CD4-positive, alpha-beta T cell treated with Interleukin-17A for 4 hours (primary cell): ENCODE results near the gene VAMP5.
A peak's percentile ranks its signal among the peaks of the same experiment; 100 is the strongest.
"Not testable (repeated sequence)": the region's sequence is repeated elsewhere in the genome, so short reads cannot be mapped to it uniquely, and the experiment has no call there.

Experiments
- DNase-seq: peaks from one replicate; pipeline ENCODE4 v3.0.0-alpha.2; 2020; ENCODE audit warnings: mixed read lengths

The VAMP5 gene

DNA sequence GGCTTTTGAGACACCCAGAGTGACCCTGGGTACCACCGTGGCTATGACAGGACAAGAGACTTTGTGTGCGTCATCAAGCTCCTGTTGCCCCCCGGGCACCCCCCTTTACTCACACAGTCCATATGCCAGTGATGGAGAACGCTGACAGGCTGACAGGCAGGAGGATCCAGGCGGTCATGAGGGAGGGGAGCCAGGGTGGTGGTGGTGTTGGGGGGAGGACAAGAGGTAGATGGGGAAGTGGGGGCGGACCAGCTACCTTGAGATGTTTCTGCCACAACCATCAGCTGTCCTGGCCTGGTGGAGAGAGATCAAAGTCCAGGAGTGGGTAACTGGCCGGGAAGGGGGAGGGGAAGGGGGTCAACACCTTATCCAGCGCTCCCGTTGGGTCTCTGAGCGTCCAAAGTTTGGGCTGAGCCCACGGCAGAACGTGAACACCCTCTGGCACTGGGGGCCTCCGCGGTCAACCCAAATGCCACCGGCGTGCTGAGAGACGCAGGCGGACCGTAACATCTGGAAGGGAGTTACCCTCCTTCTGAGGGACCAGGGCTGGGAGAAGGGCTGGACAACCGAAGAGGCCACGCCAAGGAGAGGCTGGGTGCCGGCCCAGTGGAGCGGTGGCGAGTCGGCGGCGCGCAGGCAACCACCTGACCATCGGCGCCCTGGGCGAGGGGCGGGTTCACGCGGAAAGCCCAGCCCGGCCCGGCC, 17.7 kb downstream of the VAMP5 start:
- no peak for DNase-seq

DNA sequence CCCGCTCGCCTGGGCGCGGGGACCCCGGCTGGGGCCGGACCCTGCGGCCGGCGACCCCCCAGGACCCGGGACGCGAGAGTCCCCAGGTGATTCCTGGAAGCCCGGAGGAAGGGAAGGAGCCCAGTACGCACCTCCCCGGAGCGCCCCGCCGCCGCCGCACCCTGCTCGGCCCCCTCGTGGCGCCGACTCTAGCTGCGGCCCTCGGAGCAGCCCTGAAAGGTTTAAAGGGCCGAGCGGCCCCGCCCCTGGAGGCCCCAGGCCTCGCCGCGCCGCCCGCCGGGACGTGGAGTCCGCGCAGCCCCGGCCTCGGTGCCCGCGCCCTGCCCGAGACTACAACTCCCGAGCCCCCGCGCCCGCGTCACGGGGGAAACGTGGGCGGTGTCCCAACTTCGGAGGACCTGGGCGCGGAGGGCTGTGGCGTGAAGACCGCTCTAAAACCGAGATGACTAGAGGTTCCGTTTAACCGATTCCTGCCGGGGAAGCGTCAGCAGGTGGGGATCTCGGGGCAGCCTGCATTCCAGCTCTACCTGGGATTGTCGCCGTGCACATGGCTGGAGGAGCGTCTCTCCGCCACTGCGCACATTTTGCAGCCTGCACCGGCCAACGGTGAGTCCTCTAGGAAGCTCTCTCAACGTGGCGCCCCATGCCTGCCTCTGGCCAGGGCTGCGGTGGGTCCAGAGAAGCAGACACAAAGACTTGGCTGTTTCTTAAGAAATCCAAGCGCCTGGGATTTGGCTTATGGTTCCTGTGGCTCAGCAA, 18.4 kb downstream of the VAMP5 start, which contains the start of gene TMEM150A:
Gene TMEM150A (minus strand): TSS at position 223 of the 759 bp plus-strand sequence. CDS start 750 bp downstream, outside the sequence.
- peak; percentile 92 for DNase-seq

DNA sequence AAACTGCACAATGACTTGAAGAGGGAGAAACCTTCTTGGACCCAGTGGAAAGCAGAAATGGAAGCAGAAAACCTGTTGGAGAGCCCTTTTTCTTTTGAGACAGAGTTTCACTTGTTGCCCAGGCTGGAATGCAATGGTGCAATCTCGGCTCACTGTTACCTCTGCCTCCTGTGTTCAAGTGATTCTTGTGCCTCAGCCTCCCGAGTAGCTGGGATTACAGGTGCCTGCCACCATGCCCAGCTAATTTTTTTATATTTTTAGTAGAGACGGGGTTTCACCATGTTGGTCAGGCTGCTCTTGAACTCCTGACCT, 19.9 kb downstream of the VAMP5 start:
- not testable (repeated sequence) for DNase-seq

DNA sequence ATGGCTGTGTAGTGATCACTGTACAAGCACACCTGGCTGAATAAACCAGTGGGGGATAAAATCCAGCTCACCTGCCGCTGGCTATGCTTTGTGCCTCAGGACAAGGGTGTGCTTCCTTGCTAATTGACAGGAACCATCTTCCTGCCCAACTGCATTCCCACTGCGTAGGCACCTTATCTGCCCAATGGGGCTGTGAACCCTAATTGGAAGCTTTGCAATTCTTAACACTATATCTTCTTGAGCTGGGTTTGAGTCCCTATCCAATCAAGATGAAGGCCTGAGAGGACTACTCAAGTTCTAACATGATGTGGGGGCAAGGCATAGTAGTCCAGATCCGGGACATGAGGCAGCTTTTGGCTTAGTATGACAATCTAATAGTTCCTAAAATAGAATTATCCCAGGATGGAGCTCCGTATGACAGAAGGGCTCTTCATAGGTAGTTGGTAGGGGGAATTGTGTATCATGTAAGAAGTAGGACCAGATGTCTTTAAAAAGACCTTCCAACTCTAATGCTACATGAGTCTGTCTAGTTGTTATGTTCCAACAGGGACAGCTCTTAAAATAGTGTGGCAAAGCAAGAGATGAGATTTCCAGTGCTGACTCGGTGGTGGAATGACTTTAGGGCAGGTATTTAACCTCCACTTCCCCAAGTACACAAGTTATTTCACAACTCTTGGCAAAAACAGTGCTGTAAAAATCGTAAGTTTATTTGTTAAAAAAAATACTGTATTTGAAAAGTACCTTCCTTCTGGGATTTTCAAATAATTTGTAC, 20.5 kb downstream of the VAMP5 start:
- DNase-seq, result no peak

DNA sequence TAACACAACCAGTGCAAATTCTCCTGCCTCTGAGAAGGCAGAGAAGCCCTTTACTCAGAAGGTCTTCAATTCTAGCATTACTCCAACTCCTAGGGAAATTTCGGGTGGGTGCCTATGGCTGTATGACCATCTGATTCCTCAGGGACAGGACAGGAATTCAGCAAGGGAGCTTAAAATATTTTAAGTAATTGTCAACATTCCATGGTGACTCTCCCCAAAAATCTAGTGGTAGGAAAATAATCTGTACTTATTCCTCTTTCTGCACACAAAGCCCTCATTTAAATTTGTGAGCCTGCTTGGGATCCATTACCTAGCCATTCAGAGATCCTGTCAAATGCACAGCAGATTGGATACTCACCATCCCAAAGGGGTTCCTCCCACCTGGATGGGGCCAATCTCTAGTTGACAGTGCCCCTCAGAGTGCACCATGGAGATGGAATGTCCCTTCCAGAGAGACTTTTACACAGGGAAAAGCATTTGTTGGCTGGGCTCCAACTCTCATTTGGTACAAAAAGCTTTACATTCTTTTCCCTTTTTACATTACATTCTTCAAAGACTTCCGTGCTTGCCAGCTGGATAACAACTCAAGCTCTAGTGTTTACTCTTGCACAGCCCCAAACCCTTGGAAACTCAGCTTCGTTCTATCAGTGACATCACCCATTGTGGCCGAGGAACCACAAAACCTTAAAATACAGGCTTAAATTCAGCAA, 21.3 kb downstream of the VAMP5 start:
- no peak for DNase-seq

DNA sequence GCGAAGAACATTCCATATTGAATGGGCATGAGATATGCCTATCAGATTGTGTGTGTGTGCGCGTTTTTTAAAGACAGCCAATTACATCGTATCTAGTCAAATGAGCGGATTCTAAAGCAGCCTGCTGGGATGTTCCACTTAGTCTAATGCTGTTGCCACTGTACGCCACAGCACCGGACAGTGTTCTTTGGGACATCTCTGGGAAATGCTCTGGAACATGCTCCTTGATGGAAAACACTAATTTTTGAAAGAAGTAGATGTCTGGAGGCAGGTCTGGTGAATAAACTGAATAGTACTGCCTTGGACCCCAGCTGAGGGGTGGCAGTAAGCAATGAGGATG, 21.9 kb downstream of the VAMP5 start:
- DNase-seq, result no peak

DNA sequence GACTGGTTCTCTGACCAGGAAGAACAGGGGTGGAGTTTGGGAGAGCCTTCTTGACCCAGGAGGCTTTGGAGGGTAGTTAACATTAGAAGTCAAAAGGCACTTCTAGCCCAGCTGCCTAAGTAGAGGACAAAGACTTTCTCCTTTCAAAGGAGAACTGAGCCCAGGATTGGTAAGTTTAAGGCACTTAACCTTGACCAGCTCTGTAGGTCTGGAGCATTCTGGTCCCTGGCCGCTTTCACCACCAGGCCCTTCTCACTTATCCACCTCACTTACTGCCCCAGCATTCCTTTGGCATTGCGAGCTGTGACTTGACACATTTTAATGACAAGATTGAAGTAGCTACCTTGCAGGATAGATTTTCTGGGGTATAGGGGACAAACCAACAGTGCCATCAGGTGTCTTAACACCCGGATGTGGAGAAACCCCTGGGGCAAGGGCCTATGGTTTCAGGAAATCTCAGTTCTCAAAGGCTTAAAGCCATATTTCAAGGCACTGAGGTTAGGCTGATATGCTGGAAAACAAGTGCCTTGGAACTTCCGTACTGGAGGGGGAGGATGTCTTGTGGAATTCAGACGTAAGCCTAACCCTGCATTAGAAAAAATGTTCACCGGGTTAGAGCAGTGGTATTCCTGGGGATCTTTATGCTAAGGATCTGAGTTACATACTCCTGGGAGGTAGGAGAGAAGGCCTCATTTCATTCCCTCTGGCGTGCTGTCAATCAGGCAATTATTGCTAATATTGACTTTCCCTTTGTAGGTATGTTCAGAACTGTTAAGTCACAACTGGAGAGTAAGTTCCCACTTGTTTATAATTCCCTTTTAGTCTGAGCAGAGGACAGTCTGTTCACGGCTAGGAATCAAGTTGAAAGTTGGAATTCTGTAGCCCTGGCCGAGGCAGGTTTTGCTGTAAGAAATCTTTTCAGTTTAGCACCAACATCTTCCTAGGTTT, 23.3 kb downstream of the VAMP5 start:
- no peak for DNase-seq

DNA sequence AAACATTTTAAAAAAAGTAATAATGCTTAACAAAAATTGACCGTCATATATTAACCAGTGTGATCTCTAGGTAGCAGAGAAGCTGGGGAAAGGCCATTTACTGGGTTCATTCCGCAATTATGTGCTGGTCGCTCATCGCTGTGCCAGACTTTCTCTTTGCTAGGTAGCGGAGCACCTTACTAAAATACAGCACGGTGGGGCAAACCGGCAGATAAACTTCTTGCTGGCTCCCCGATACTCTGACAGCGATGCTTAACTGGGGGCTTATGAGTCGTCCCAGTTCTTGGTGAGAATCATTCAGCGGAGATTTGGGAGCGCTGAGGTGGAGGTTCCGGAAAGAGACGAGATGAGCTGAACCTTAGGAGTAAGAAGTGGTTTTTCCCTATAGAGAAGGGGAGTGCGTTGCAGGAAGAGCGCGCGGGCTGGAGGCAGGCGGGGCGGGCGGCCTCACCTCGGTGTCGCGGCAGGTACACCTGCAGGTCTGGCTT, 27.0 kb downstream of the VAMP5 start:
- no peak for DNase-seq

DNA sequence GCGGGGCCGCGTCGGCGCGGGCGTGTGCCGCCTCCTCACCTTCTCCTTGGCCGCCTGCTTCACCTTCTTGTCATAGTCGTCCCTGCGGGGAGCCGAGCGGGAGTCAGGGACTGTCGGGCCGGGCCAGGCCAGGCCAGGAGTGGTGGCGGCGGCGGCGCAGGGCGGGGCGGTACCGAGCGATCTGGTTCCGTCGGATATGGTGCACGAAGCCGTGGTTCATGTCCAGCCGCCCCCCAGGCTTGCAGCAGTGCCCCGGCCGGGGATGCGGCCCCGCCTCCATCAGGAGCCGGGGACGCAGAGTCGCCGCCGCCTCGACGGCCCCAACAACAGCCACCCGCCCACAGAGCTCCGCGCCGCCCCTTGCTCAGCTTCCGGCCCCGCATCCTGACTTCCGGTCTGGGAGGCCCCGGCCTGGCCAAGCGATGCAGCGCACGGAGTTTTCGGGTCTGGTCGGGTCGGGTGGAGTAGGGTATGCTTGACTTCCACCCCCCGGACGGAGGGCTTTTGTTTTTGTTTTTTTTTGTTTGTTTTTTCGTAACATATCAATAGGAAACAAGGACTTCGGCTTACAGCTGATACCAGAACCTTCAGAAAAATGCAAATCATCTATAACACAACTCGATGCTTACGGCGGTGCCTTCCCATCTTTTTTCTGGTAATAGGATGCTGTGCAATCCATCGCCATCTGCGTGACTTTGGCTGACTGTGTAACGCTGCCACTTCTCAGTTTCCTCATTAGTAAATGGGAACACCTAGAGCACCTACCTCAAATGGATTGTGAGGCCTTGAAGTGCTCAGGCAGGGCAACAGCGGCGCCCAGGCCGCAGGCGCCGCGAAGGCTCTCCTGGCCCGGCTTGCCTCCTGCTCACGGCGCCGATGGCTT, 27.7 kb downstream of the VAMP5 start, which contains the start of gene C2orf68:
Gene C2orf68 (minus strand): TSS at position 362 of the 883 bp plus-strand sequence. CDS start 82 bp downstream, at position 280.
- peak; percentile 88 for DNase-seq

DNA sequence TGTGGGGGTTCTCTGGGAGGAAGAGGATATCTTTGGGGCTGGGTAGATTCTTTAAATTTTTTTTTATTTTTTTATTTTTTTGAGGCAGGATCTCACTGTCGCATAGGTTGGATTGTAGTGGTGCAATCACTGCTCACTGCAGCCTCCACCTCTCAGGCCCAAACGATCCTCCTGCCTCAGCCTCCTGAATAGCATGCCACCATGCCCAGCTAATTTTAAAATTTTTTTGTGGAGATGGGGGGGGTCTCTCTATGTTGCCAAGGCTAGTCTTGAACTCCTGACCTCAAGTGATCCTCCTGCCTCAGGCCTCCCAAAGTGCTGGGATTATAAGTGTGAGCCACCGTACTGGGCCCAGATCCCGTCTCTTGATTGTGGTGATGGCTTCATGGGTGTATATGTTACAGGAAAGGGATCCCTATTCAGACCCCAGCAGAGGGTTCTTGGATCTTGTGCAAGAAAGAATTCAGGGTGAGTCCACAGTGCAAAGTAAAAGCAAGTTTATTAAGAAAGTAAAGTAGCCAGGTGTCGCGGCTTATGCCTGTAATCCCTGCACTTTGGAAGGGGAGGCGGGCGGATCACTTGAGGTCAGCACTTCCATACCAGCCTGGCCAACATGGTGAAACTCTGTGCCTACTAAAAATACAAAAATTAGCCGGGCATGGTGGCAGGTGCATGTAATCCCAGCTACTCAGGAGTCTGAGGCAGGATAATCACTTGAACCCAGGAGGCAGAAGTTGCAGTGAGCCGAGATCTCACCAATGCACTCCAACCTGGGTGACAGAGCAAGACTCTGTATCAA, 29.7 kb downstream of the VAMP5 start:
- no peak for DNase-seq

DNA sequence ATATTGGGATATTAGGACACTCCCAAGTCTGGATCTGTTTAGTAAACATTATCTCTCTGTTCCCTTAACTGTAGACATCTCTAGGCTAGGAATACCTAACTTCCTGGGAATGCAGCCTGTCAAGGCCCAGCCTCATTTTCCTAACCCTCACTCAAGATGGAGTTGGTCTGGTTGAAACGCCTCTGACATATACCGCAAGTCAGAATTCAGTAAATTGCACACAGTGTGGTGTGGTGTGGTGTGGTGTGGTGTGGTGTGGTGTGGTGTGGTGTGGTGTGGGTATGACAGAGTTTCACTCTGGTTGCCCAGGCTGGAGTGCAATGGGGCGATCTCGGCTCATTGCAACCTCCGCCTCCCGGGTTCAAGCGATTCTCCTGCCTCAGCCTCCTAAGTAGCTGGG, 30.5 kb downstream of the VAMP5 start:
- DNase-seq, result not testable (repeated sequence)

DNA sequence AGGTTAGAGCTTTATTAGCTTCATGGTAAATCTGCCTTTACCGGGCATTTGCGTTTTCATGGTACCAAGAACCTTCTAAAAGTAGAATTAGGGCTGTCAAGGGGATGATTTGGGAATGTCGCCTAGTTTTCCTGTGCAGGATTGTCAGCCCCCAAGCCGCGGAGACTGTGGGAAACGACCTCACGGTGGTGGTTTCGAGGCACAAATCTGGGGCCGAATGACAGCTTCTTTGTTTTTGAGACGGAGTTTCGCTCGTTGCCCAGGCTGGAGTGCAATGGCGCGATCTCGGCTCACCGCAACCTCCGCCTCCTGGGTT, 31.1 kb downstream of the VAMP5 start:
- DNase-seq, result no peak

DNA sequence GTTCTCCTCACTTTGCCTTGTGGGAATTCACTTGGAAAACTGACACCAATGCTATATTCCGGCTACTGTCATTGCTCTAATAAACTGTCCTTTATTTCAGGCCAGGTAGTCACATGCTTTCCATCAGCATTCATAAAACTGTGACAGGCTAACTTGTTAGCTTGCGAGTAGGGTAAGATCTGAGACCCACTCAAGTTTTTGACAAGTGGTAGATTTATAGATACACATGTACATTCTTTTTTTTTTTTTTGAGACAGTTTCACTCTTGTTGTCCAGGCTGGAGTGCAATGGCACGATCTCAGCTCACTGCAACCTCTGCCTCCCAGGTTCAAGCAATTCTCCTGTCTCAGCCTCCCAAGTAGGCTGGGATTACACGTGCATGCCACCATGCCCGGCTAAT, 33.5 kb downstream of the VAMP5 start:
- not testable (repeated sequence) for DNase-seq

DNA sequence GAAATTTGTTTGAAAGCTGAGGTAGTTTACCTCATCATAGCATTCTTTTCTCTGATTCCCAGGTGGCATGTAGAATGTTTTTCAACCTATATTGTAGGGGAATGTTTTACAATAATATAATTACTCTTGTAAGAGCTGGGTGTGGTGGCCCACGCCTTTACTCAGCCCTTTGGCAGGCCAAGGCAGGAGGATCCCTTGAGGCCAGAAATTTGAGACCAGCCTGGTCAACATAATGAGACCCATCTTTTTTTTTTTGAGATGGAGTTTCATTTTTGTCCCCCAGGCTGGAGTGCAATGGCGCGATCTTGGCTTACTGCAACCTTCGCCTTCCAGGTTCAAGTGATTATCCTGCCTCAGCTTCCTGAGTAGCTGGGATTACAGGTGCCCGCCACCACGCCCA, 35.4 kb downstream of the VAMP5 start:
- DNase-seq, result no peak

DNA sequence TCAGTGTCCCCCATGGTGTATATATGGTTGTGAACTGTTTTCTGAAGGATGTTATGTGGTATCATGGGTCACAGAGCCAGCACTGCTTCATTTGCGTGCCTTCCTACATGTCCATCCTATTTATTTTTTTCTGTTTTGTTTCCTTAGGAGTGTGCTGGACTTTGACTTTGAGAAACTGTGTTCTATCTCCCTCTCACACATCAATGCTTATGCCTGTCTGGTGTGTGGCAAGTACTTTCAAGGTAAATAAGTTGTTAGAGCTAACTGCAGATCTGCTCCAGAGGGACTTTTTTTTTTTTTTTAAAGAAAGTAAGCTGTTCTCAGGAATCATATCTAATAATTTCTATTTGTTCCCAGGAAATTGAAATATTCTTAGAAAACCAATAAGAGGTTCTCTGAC, 37.1 kb downstream of the VAMP5 start:
- no peak for DNase-seq

DNA sequence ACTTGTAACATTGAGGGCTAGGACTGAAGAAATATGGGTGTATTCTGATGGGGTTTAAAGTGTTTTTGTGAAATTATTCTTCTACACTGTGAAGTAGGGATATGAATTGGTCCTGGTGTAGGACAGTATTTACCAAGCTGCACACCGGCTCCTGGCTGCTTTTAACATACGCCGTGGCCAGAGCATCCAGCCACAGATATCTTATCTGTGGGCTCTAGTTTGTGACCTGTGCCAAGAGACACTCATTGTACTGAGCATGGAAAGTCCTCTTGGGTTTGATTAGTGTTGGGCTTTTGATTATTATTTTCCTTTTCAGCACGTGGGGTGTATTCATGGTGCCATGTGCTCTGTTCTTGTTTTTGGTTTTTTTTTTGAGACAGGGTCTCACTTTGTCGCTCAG, 39.8 kb downstream of the VAMP5 start:
- no peak for DNase-seq

DNA sequence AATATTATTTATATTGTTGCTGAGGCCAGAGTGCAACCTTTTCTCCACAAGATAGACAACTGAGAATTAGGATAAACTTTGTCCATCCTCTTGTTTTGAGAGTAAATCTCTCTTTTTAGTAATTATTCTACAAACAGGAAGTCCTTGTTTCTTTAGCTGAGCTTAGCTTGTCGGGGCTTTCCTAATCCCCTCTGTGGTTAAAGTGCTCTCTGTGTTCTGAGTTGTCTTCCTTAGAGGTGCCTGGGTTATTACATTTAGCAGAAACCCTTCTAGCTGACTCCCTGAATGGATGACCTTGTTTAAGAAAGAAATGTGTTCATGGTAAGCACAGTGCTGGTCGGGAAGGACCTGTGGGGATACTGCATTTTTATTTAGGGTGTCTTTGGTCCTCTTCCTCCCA, 44.4 kb downstream of the VAMP5 start:
- DNase-seq, result no peak

DNA sequence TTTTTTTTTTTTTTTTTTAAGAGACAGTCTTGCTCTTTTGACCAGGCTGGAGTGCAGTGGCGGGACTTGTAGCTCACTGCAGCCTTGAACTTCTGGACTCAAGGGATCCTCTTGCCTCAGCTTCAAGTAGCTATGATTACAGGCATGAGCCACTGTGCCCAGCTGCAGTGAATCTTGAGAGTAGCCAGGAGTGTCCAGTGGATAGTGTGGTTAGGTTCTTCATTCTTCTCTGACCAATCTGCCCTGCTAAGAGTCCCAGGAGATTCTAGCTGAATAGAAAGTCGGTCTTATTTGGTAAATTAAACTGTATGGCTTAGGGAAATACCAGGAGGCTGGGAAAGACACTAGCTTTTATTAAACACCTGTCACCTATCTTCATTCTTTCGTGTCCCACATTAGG, 47.1 kb downstream of the VAMP5 start:
- no peak for DNase-seq

DNA sequence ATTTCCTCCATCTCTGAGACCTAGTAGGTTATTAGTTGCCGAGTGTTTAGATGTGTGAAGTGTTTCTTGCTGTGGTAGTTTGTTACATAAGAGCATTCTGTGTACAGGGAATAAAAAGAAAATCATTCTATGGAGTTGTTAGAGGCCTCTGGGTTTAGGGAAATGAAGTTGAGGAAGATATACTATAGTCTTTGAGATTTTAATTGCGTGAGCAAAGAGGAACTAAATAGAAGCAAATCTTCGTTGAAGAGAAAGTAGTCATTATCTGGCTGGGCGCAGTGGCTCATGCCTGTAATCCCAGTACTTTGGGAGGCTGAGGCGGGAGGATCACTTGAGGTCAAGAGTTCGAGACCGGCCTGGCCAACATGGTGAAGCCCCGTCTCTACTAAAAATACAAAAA, 50.8 kb downstream of the VAMP5 start:
- DNase-seq, result no peak

DNA sequence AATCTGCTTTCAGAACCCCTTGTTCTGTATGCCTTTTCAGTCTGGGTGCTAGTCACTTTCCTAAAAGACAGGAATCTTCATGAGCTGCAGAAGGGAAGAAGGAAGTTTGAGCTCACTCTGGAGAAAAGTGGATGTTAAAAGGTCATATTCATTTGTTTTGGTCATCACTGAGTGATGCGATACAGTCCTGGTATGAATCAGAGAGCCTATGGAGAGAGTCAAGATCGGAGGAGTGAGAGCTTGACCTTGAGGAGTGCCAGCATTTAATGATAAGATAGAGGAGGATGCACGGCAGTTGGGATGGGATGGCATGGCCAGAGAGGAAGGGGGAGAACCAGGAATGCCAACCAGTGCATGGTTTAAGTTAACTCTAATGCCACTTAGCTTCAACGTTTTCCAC, 51.4 kb downstream of the VAMP5 start:
- DNase-seq, result no peak
